GDM1 (cell line): Measurements from ENCODE around the gene ZDHHC9.
"Not testable (repeated sequence)": the region's sequence is repeated elsewhere in the genome, so short reads cannot be mapped to it uniquely, and the experiment has no call there.

ENCODE experiments used
- DNase-seq: peaks from one replicate; lab custom pipeline; 2025; lab: John Stamatoyannopoulos, UW

Gene ZDHHC9

GRCh38 chrX:129843459-129844306 is at the start of gene ZDHHC9:
Gene ZDHHC9, minus strand, starts transcription at chrX:129843886. Its CDS starts 1,941 bp downstream, at chrX:129841945.
- peak; percentile 74 for DNase-seq

DNA sequence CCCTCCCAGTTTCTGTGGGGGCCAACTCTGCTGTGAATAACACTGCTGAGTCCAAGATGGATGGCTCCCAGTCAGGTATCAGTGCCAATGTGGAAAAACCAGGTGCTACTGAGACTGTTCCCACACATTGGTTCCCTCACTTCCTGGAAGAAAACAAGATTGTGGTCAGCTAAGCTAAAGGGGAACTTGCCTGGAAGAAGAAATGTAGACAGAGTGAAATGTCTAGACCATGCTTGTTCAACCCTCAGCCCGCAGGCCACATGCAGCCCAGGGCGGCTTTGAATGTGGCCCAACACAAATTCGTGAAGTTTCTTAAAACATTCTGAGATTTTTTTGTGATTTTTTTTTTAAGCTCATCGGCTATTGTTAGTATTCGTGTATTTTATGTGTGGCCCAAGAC is 33.7 kb upstream of the ZDHHC9 start:
- DNase-seq = no peak

DNA sequence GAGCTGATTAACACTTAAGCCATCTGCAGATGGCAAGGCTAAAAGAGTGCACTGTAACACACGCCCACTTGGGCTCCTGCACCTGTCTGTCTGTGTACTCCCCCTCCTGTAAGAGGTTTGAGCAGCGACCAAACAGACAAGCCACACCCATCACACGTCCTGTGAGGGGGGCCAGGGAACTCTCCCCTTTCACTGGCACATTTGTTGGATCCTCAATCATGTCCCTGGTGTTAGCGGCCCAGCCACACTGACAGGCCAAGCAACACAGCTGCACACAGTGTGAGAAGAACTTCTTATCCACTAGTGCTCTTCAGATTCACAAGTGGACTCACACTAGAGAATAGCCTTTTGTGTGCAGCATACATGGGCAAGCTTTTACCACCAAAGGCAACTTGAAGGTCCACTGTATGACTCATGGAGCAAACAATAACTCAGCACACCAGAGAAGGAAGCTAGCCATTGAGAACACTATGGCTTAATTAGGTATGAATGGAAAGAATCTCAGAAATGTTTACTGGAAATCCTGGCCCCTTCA is 33.2 kb upstream of the ZDHHC9 start:
- no peak for DNase-seq

DNA sequence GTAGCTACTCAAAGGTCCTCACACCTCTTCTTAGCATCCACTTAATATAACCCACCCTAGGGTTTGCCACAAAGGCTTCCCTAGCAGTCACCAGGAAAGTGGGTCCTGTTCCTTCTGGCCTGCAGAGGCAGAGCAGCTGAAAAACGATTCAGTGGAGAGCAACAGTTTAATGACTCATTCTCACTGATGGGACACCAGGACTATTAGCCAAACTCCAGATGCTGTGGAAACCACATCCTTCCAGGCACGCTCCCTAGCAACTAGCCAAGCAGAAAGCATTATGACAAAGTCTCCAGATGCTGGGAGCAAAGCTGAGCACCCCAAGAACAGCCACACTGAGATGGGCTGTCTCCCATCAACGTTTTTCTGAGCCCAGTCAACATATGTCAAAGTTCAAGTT is 32.0 kb upstream of the ZDHHC9 start:
- DNase-seq = no peak

- no peak for DNase-seq
Observed at GRCh38 chrX:129872524-129872923, 28.8 kb upstream of the ZDHHC9 start.

DNA sequence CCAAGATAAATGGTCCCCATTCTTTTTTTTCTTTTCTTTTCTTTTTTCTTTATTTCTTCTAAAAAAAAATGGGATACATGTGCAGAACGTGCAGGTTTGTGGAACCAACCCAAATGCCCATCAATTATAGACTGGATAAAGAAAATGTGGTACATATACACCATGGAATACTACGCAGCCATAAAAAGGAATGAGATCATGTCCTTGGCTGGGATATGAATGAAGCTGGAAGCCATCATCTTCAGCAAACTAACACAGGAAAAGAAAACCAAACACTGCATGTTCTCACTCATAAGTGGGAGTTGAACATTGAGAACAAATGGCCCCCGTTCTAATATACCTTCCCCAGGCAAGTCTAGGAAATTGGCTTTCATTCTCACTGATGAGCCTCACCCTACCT is 22.6 kb upstream of the ZDHHC9 start:
- not testable (repeated sequence) for DNase-seq

DNA sequence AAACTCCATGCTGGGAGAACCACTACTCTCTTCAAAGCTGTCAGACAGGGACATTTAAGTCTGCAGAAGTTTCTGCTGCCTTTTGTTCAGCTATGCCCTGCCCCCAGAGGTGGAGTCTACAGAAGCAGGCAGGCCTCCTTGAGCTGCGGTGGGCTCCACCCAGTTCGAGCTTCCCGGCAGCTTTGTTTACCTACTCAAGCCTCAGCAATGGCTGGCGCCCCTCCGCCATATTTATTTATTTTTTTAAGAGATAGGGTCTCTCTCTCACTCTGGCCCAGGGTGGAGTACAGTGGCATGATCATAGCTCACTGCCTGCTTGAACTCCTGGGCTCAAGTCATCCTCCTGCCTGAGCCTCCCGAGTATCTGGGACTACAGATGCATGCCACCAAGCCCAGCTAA is 15.4 kb upstream of the ZDHHC9 start:
- not testable (repeated sequence) for DNase-seq

DNA sequence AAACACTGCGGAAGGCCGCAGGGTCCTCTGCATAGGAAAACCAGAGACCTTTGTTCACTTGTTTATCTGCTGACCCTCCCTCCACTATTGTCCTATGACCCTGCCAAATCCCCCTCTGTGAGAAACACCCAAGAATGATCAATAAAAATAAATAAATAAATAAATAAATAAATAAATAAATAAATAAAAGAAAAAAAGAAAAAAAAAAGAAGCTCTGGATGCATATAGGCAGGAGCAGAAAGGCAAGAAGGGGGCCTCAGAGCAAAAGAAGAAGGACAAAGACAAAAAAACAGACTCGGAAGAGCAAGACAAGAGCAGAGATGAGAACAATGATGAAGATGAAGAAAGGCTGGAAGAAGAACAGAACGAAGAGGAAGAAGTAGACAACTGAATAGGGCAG is 8.1 kb upstream of the ZDHHC9 start:
- DNase-seq = not testable (repeated sequence)

- DNase-seq = no peak
Observed at GRCh38 chrX:129846716-129847115, 3.0 kb upstream of the ZDHHC9 start.

GRCh38 chrX:129845616-129846190 is 2.0 kb upstream of the ZDHHC9 start:
- no peak for DNase-seq

GRCh38 chrX:129843209-129843458 is 552 bp downstream of the ZDHHC9 start:
- no peak for DNase-seq

GRCh38 chrX:129842510-129843208 is 1.0 kb downstream of the ZDHHC9 start:
- DNase-seq = no peak

- DNase-seq = no peak
Observed at GRCh38 chrX:129840344-129840743, 3.3 kb downstream of the ZDHHC9 start.

GRCh38 chrX:129836827-129837226 is 6.9 kb downstream of the ZDHHC9 start:
- DNase-seq = no peak

DNA sequence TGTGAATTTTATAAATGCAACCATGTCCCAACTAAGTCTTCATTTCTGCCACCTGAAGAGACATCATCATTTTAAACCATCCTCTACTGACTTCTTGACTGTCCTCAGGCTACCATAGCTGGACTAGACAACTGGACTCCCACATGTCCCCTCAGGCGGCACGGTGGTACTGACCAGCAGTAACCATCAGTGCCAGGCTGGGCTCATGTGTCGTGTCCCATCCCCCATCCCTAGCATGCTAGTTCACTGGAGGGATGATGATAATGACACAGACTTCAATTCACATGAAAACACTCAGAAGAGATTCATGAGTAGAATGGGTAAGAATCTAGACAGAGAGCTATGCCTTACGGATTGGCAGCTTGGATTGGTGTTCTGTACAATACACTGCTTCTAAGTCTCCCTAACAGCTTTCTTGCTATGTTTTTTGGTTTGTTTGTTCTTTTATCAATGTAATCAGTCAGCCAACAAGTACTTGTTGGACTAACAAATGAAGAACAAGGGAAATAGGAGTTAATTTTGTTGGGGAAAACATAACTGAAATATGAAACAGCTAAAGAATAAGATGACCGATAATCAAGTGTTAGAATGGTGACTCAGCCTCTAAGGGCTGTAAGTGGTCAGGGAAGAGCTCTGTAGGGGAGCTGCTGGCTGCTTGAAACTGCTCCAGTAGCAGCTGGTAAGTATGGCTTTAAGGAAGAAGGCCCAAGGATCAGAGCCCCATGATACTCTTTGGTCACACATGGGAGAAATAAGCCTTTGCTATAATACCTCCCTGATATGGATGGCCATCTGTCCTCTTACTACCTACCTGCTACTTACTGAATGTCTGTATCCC is 10.3 kb downstream of the ZDHHC9 start:
- no peak for DNase-seq

- no peak for DNase-seq
Observed at GRCh38 chrX:129831091-129831885, 12.4 kb downstream of the ZDHHC9 start.

GRCh38 chrX:129830494-129830893 is 13.2 kb downstream of the ZDHHC9 start:
- DNase-seq = no peak

- DNase-seq = no peak
Observed at GRCh38 chrX:129825746-129826505, 17.8 kb downstream of the ZDHHC9 start.

DNA sequence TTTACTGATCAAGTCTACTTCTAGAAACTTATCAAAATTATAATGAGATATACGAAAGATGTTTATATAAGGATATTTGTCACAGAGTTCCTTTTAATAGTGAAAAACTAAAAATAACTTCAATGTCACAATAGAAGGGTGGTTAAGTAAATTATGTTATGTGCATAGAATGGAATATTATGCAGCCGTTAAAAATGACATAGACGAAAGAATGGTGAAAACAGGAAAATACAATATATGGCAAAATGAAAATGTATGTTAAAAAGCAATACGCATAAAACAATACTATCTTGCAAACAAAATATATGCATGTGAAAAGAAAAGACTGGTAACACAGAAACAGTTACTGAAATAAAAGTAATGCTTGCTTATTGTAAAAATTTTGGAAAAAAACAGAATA is 19.1 kb downstream of the ZDHHC9 start:
- no peak for DNase-seq

DNA sequence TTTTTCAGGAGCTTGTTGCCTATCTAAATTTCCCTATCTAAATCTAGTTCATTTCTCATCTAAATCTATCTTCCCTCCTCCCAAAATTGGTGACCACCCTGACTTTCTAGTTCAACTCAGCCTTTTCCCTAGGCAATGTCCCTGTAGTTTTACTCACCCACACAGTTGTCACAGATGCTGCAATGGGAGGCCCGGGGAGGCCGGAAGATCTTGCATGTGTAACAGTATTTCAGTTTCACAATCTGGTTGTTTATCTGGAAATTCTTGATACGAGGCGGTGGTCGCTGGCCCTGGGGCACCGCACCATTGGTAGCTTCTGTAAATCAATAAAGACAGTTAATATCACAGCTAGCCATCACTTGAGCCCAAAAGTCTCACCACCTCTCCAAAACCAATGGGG is 20.2 kb downstream of the ZDHHC9 start:
- DNase-seq = no peak

GRCh38 chrX:129823115-129823514 is 20.6 kb downstream of the ZDHHC9 start:
- DNase-seq = peak; percentile 22
